ENCODE results near the gene URI1. TPM values are rescaled to one million over a fixed set of nuclear protein-coding genes. Genes with fewer than 3 reads are reported as not detected.
A peak's percentile ranks its signal among the peaks of the same experiment; 100 is the strongest.

The URI1 gene
- total RNA-seq = 54.4 and 60.9 TPM in 2 replicates

DNA sequence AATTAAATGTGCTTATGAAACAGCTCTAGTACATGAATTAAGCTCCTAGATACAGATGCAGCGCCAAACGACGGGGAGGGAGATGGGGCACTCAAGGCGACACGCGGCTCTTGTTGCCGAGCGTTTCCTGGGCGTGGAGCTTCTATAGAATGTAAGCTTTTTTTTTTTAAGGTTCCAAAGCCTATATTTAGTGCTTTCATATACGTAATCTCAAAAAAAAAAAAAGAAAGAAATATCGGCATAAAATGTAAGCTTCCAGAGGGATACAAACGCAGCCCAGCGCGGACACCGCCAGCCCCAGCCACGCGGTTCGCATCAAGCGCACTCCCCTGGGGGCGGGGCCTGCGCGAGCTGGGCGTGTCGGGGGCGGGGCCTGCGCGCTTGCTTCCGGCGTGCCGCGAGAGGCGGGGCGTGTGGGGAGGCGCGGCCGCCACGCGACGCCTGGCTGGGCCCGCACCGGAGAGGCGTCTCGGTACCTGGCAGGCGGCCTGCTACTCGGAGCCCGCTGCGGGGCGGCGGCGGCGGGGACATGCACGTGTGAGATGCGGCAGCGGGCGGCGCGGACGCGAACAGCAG, at the start of gene URI1:
Gene URI1, plus strand, starts transcription at position 412 of the 576 bp plus-strand sequence. CDS start 309 bp downstream, outside the sequence.
- H3K4me3 ChIP-seq (ENCODE audit: low read depth, low read length) = peak within 1 kb of the TSS; percentile 92
- peak; percentile 84 for DNase-seq (ENCODE audit: low read depth)
- TF ChIP-seq, protein P1, sequence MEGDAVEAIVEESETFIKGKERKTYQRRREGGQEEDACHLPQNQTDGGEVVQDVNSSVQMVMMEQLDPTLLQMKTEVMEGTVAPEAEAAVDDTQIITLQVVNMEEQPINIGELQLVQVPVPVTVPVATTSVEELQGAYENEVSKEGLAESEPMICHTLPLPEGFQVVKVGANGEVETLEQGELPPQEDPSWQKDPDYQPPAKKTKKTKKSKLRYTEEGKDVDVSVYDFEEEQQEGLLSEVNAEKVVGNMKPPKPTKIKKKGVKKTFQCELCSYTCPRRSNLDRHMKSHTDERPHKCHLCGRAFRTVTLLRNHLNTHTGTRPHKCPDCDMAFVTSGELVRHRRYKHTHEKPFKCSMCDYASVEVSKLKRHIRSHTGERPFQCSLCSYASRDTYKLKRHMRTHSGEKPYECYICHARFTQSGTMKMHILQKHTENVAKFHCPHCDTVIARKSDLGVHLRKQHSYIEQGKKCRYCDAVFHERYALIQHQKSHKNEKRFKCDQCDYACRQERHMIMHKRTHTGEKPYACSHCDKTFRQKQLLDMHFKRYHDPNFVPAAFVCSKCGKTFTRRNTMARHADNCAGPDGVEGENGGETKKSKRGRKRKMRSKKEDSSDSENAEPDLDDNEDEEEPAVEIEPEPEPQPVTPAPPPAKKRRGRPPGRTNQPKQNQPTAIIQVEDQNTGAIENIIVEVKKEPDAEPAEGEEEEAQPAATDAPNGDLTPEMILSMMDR (IDR thresholded peaks at IDR 0.05; ENCODE audit: insufficient read depth, low read depth, low read length) = no peak

DNA sequence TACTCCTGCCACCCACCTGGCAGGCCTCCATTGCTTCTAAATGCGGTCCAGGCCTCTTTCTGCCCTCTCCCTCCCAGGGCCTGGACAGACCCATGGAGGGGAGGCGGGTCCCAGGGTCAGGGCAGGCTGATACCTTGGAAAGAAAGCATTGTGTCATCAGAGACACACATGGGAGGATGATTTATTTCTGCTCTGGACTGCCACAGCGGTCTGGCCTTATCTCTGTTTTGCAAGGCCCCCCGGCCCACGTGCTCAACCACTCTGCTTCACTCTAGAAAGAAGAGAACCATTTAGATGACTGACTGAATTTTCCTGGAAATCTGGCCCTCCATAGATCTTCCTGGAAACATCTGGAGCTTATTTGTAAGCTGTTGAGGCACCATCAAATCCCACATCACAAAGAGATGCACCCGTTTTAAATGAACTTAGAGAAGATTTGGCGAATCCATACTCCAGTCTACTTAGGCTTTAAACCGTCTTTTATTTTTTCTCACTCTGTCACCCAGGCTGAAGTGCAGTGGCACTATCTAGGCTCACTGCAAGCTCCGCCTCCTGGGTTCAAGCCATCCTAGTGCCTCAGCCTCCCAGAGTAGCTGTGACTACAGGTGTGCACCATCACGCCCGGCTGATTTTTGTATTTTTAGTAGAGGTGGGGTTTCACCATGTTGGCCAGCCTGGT, 48.3 kb upstream of the URI1 start:
- TF ChIP-seq, protein P1 (IDR thresholded peaks at IDR 0.05; ENCODE audit: insufficient read depth, low read depth, low read length) = no peak
- no peak overlapping the region for H3K4me3 ChIP-seq (ENCODE audit: low read depth, low read length)
- DNase-seq (ENCODE audit: low read depth) = no peak

GRCh38 chr19:29896802-29897201, 45.2 kb upstream of the URI1 start:
- TF ChIP-seq, protein P1 (IDR thresholded peaks at IDR 0.05; ENCODE audit: insufficient read depth, low read depth, low read length) = no peak
- no peak for DNase-seq (ENCODE audit: low read depth)

GRCh38 chr19:29897466-29897865, 44.6 kb upstream of the URI1 start:
- no peak for DNase-seq (ENCODE audit: low read depth)
- H3K4me3 ChIP-seq (ENCODE audit: low read depth, low read length) = no peak overlapping the region
- TF ChIP-seq, protein P1 (IDR thresholded peaks at IDR 0.05; ENCODE audit: insufficient read depth, low read depth, low read length) = no peak

More at GRCh38 chr19:29896802-29897201, 45.2 kb upstream of the URI1 start:
- no peak overlapping the region for H3K4me3 ChIP-seq (ENCODE audit: low read depth, low read length)

DNA sequence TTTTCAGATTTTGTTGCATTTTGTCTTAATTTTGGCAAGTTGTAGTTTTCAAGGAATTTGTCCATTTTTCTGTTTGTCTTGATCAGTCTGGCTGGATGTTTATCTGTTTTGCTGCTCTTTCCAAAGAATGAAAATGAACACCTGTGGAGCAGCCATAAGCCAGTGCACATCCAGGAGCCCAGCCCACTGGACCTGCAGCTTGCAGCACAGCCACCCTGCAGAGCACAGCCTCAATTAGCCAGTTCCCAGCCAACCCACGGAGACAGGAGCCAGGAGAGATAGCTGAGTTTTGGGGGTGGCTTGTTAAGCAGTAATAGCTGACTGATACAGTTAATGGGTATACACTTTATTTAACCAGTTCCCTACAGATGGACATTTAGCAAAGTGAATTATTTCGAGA, 38.0 kb upstream of the URI1 start:
- TF ChIP-seq, protein P1 (IDR thresholded peaks at IDR 0.05; ENCODE audit: insufficient read depth, low read depth, low read length) = no peak
- H3K4me3 ChIP-seq (ENCODE audit: low read depth, low read length) = no peak overlapping the region

DNA sequence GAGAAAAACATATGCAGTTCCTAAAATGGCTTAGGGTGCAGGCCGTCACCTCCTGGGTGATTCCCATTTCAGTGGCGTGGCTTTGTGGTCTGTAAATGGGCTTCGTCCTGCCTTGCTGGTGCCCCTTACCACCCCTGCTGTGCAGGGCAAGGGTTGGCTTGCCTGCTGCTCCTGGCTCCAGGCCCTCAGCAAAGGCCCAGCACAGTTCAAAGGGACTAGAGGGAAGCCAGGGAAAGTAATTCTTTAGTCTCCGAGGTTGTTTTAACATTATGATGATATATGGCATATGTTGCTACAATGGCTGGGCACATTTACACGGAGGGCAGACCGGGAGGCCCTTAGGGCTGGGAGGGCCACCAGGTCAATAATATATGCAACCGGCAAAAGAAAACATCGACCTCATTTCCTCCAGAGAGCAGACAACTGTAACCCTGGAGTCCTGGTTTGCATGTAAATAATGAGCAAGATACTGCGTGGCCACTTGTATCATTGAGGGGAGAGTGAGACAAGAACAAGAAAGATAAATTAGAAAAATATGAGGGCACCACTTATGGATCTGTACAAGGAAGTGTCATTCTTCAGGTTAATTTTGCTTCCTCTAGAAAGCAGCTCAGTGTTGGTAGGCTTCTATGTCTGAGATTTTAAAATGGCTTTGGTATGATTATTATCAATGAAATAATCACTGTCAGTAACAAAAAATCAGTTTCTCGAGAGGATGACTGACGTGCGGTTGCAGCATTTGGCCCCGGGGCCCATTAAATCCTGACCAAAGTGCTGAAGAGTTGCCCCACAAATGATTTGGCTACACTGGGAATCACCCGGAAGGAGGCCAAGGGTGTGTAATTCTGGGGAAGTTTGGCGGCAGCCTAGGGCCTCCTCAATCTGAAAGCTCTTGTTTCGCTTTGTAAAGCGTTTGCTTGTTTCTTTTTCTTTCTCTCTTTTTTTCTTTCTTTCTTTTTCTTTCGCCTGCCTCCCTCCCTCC, 32.8 kb upstream of the URI1 start:
- DNase-seq (ENCODE audit: low read depth) = no peak
- TF ChIP-seq, protein P1 (IDR thresholded peaks at IDR 0.05; ENCODE audit: insufficient read depth, low read depth, low read length) = no peak
- H3K4me3 ChIP-seq (ENCODE audit: low read depth, low read length) = no peak overlapping the region

More for the DNA sequence above, 38.0 kb upstream of the URI1 start:
- DNase-seq (ENCODE audit: low read depth) = no peak
